Right lobe of liver (tissue), 6 donors: ENCODE results near the gene TBX21. TPM values are rescaled to one million over a fixed set of nuclear protein-coding genes. Genes with fewer than 3 reads are reported as not detected.

Source experiments
- ATAC-seq, 4 donors: fragments of 200-7000 bp; cut with Tn5 transposase; one replicate each; pipeline ENCODE4 v1.9.1; 2020; ENCODE audit warnings: mild to moderate bottlenecking in 4 of 4, moderate library complexity in 4 of 4
- DNase-seq, 3 donors: peaks; one replicate each; pipeline ENCODE4 v3.0.0-alpha.2; 2020
- H3K27ac ChIP-seq, 3 donors: fragments of 200-600 bp; one replicate each; pipeline ENCODE4 v1.8.0; 2022
- H3K27me3 ChIP-seq, 2 donors: fragments of 200-600 bp; one replicate each; pipeline ENCODE4 v1.8.0; 2022
- H3K36me3 ChIP-seq, 4 donors: fragments of 200-600 bp; sonication (generic) in 1 of 4; one replicate each; pipeline versions ENCODE4 v1.5.1 to v1.8.0; 2017 to 2022; ENCODE audit warnings: control low read depth in 1 of 4
- H3K4me1 ChIP-seq, 4 donors: fragments of 200-600 bp; sonication (generic) in 1 of 4; one replicate each; pipeline versions ENCODE4 v1.5.1 to v1.8.0; 2017 to 2022; ENCODE audit warnings: control low read depth in 1 of 4
- H3K4me3 ChIP-seq, 3 donors: fragments of 200-600 bp; one replicate each; pipeline ENCODE4 v1.8.0; 2022
- H3K9me3 ChIP-seq, 4 donors: fragments of 200-600 bp; sonication (generic) in 1 of 4; one replicate each; pipeline versions ENCODE4 v1.5.1 to v1.8.0; 2017 to 2022; ENCODE audit warnings: control low read depth in 1 of 4
- CTCF ChIP-seq, 4 donors: fragments of 200-600 bp in 3 of 4; fragments of 450-650 bp in 1 of 4; IDR thresholded peaks; one replicate each; pipeline versions ENCODE4 v1.5.1 to v1.8.0; 2016 to 2022; ENCODE audit warnings: antibody characterized with exemption in 4 of 4, mild to moderate bottlenecking in 2 of 4
- POLR2A ChIP-seq: fragments of 450-650 bp; IDR thresholded peaks from one replicate; pipeline ENCODE4 v1.6.1; 2017; ENCODE audit warnings: antibody characterized with exemption, mild to moderate bottlenecking
- WGBS: methylation state at CpG from one replicate; pipeline ENCODE4 v1.1.6; 2018; ENCODE audit warnings: low coverage, low lambda C conversion rate; ENCODE audit not compliant: insufficient coverage; ENCODE audit errors: missing lambda C conversion rate; 5-methylcytosine and 5-hydroxymethylcytosine counted together
- intact Hi-C, 2 donors: fragments of 100-400 bp; cut with DNase I; formaldehyde crosslinking; loops; one replicate each; pipeline versions ENCODE4 v1.11.2 to v1.14.1; 2022
- total RNA-seq, 6 experiments: library from RNA; depleted of rRNA in 2 of 6; stranded (reverse); fragments of >200 nt in 2 of 6; fragmentation: NEBNext Ultra II Directional in 3 of 6; extraction: Animal tissue kit (Norgen Biotek cat#: 25700) in 3 of 6; gene quantifications; one replicate each; pipeline versions ENCODE4 v1.1.0 to v1.2.4, GENCODE V29; 2016 to 2023
- donor health status: DM: no; HTN: yes; CAD: no.
- donor health status: DM: no; HTN: no; CAD: no.
- donor health status: DM: no; HTN: no; CAD: no.
- donor health status: DM: no; HTN: yes; CAD: no.
- donor health status: DM: no; HTN: yes; CAD: no.

TBX21 gene
- total RNA-seq, 6 experiments from 2014 or later: 0.19 to 0.56 (median 0.24) TPM; not detected in 1

GRCh38 chr17:47686276-47686635, 46.8 kb upstream of the TBX21 start:
- WGBS: 83% methylated on average over 1 of the region's 1 CpG
- H3K9me3 ChIP-seq: no peaks in the 10 kb centered on the region
- TF ChIP-seq CTCF (IDR thresholded peaks at IDR 0.05) (no peak), POLR2A (no peak)
- peaks cover 0 to 28% (median 16%) of the 10 kb centered on the region in 4 donors for H3K36me3 ChIP-seq
- H3K27me3 ChIP-seq: no peaks in the 10 kb centered on the region
- intact Hi-C loops: no loop called here
- ATAC-seq (no peak), DNase-seq (no peak)
- no peak overlapping the region for H3K27ac ChIP-seq
- peaks cover 0 to 11% (median 0%) of the 10 kb centered on the region in 4 donors for H3K4me1 ChIP-seq
- no peak overlapping the region for H3K4me3 ChIP-seq

- H3K27ac ChIP-seq: no peak overlapping the region
- no peak for DNase-seq
- no peak for TF ChIP-seq POLR2A
- no peak for TF ChIP-seq CTCF (IDR thresholded peaks at IDR 0.05)
- no peak overlapping the region for H3K4me3 ChIP-seq
- H3K9me3 ChIP-seq: no peaks in the 10 kb centered on the region
- 56% methylated on average over 7 of the region's 7 CpGs for WGBS
- H3K27me3 ChIP-seq: no peaks in the 10 kb centered on the region
- peaks cover 0 to 25% (median 14%) of the 10 kb centered on the region in 4 donors for H3K36me3 ChIP-seq
- ATAC-seq: peak in 1 of 4 donors; percentile 39
- H3K4me1 ChIP-seq: peaks cover 0 to 11% (median 0%) of the 10 kb centered on the region in 4 donors
- intact Hi-C loops: no loop called here
Observed at GRCh38 chr17:47686664-47687327, 46.2 kb upstream of the TBX21 start.

GRCh38 chr17:47687328-47687690, 45.7 kb upstream of the TBX21 start:
- Histone ChIP-seq H3K4me1 (peaks cover 0 to 11% (median 0%) of the 10 kb centered on the region in 4 donors), H3K27me3 (no peaks in the 10 kb centered on the region), H3K9me3 (no peaks in the 10 kb centered on the region), H3K36me3 (peaks cover 0 to 20% (median 11%) of the 10 kb centered on the region in 4 donors), H3K4me3 (no peak overlapping the region), H3K27ac (no peak overlapping the region)
- TF ChIP-seq POLR2A: no peak
- TF ChIP-seq CTCF (IDR thresholded peaks at IDR 0.05): no peak
- intact Hi-C loops: no loop called here
- no peak for DNase-seq
- ATAC-seq: peak in 1 of 4 donors; percentile 19

GRCh38 chr17:47687748-47688147, 45.3 kb upstream of the TBX21 start:
- Histone ChIP-seq H3K4me1 (peaks cover 0 to 12% (median 0%) of the 10 kb centered on the region in 4 donors), H3K27me3 (no peaks in the 10 kb centered on the region), H3K36me3 (peaks cover 0 to 16% (median 8%) of the 10 kb centered on the region in 4 donors), H3K9me3 (no peaks in the 10 kb centered on the region), H3K27ac (no peak overlapping the region), H3K4me3 (no peak overlapping the region)
- WGBS: no CpG with 5 or more reads among the region's 1 CpG
- no peak for TF ChIP-seq POLR2A
- intact Hi-C loops: no loop called here
- ATAC-seq (peak; percentile 31 to 85 (median 59)), DNase-seq (no peak)

- H3K27me3 ChIP-seq: no peaks in the 10 kb centered on the region
- H3K9me3 ChIP-seq: no peaks in the 10 kb centered on the region
- ATAC-seq (no peak), DNase-seq (no peak)
- WGBS: 46% methylated on average over 3 of the region's 3 CpGs
- no peak overlapping the region for H3K27ac ChIP-seq
- peaks cover 0 to 22% (median 0%) of the 10 kb centered on the region in 4 donors for H3K4me1 ChIP-seq
- H3K36me3 ChIP-seq: peaks cover 0 to 2% (median 0%) of the 10 kb centered on the region in 4 donors
- intact Hi-C loops: no loop called here
- TF ChIP-seq CTCF (IDR thresholded peaks at IDR 0.05): no peak
- no peak for TF ChIP-seq POLR2A
- H3K4me3 ChIP-seq: no peak overlapping the region
Observed at GRCh38 chr17:47690121-47690520, 42.9 kb upstream of the TBX21 start.
